AG04449 (cell line): ENCODE results near the gene CELSR1.

Source experiments
- CTCF ChIA-PET: fragments of 350-600 bp; formaldehyde crosslinking; extraction: SDS; loops from one replicate; lab custom pipeline; 2021; ENCODE audit warnings: antibody characterized with exemption; lab: Yijun Ruan, JAX
- POLR2A ChIA-PET: fragments of 400-600, 350-600 bp; formaldehyde crosslinking; extraction: SDS; loops from one replicate; lab custom pipeline; 2020; ENCODE audit warnings: antibody characterized with exemption, inconsistent platforms; lab: Yijun Ruan, JAX
- DNase-seq: peaks from one replicate; pipeline ENCODE4 v3.0.0-alpha.2; 2010; ENCODE audit warnings: low read depth, low spot score
- H3K4me3 ChIP-seq: 2 replicates; pipeline ENCODE4 v1.5.1; 2011; ENCODE audit warnings: low read depth, mild to moderate bottlenecking, control low read depth, low read length
- TF ChIP-seq, protein P1 (sequence below): IDR thresholded peaks from one replicate; pipeline ENCODE4 v1.5.1; 2011; ENCODE audit warnings: mild to moderate bottlenecking, moderate library complexity, low read length, control low read depth, inconsistent platforms; ENCODE audit not compliant: insufficient read depth; ENCODE audit errors: missing control alignments

Gene CELSR1

DNA sequence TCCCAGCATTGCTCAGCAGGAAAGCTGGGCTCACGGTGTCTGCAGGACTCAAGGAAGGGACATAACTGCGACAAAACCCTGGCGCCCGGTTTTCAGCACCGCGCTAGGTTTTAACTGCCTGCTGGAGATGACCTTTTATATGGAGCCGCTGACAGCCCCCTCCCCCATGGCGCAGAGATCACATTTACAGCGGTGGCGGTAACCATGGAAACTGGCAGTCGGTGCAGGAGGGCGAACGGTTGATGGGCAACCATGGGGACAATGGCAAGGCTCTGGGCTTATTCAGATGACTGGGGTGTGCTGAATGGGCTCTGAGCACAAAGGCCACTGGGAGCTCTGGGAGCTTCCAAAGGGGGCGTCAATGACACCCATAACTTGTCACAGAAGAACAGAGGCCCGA, 37.2 kb downstream of the CELSR1 start:
- POLR2A ChIA-PET: no interaction called here
- TF ChIP-seq, protein P1, sequence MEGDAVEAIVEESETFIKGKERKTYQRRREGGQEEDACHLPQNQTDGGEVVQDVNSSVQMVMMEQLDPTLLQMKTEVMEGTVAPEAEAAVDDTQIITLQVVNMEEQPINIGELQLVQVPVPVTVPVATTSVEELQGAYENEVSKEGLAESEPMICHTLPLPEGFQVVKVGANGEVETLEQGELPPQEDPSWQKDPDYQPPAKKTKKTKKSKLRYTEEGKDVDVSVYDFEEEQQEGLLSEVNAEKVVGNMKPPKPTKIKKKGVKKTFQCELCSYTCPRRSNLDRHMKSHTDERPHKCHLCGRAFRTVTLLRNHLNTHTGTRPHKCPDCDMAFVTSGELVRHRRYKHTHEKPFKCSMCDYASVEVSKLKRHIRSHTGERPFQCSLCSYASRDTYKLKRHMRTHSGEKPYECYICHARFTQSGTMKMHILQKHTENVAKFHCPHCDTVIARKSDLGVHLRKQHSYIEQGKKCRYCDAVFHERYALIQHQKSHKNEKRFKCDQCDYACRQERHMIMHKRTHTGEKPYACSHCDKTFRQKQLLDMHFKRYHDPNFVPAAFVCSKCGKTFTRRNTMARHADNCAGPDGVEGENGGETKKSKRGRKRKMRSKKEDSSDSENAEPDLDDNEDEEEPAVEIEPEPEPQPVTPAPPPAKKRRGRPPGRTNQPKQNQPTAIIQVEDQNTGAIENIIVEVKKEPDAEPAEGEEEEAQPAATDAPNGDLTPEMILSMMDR: no peak
- H3K4me3 ChIP-seq: no peak overlapping the region
- CTCF ChIA-PET: interaction anchor here (2.3 kb wide), 1 partner anchor 42 kb away, joined by 8 read pairs; no protein-coding TSS in a partner anchor
- no peak for DNase-seq

DNA sequence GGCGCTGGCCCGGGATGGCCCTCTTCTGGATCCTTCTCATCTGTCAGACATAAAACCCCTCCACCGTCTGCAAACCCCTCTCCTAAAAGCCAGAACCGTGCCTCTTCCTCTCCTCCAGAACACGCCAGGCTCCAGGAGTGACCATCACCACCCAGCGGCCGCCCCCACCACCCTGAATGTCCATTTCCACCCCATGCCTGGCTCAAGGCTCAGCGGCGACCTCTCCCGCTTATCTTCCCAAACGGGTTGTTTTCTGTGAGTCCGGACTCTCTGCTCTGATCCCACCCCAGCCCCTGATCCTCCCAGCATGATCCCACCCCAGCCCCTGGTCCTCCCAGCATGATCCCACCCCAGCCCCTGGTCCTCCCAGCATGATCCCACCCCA, 37.6 kb downstream of the CELSR1 start:
- CTCF ChIA-PET: interaction anchor here (0.9 kb wide), 1 partner anchor 132 kb away, joined by 4 read pairs; no protein-coding TSS in a partner anchor
- TF ChIP-seq, protein P1: no peak
- DNase-seq: no peak
- POLR2A ChIA-PET: no interaction called here
- no peak overlapping the region for H3K4me3 ChIP-seq

DNA sequence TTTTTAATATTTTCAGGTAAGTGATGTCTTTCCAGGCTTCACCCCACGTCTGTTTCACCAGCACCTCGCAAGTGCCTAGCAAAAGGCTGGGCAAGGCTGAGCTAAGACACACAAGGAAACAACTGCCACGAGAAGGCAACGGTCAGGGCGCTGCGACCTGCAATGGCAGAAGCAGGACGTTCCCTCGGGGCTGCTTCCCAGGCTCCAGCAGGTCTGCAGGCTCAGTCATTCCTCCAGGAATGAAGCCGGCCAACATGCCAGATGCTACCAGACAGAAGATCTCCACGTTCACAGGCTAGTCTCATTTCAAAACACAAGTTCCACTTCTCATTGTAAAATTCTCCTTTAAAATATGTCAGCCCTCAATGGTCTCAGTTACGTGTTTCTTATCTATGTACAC, 45.5 kb downstream of the CELSR1 start:
- ChIA-PET POLR2A (no interaction called here), CTCF (no interaction called here)
- H3K4me3 ChIP-seq: no peak overlapping the region
- TF ChIP-seq, protein P1: no peak
- DNase-seq: no peak

DNA sequence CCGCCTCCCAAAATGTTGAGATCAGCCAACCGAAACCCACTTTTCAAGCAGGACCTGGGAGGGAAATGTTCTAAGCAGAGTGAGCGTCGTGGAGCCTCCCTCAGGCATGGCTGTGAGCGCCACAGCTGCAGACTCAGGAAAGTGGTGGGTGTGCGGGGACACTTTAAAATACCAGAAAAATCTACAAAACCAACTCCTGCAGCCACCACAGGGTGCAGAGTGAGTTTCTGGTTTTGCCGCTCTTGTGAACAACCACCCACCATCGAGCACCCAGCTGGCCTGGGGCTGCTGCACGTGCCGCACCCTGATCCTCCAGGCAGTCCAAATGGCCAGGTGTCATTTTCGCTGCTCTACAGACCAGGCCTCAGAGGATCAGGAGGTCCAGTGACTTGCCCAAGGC, 46.9 kb downstream of the CELSR1 start:
- CTCF ChIA-PET: no interaction called here
- no peak for DNase-seq
- TF ChIP-seq, protein P1: no peak
- H3K4me3 ChIP-seq: no peak overlapping the region
- POLR2A ChIA-PET: no interaction called here

DNA sequence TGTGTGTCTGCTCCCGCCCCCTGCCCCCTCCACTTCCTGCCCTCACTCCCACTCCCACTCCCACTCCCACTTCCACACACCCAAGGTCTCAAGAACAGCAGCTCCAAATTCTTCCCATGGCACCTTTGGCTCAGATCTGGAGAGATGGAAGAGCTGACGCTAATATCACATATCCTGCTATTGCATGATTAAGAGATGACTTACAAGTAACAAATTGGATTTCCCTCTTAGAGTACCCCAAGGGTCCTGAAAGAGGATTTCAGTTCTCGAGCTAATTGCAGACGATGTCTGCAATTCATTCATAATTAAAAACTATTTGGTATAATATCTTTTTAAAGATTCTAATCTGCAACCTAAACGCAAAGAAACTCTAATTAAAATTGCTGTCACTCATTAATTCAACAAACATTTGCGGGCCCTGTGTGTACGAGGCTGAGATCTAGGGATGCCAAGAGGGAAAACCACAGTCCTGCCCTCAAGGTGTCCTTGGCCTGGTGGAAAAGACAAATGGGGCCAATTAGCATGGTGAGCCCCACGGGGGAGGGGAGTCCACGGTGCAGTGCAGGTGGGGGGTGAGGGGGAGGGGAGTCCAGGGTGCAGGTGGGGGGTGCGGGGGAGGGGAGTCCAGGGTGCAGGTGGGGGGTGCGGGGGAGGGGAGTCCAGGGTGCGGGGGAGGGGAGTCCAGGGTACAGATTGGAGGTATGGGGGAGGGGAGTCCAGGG, 50.3 kb downstream of the CELSR1 start:
- no peak for DNase-seq
- no peak overlapping the region for H3K4me3 ChIP-seq
- TF ChIP-seq, protein P1: no peak
- ChIA-PET CTCF (interaction anchor here (1.4 kb wide), 1 partner anchor 119 kb away, joined by 3 read pairs; no protein-coding TSS in a partner anchor), POLR2A (no interaction called here)

- CTCF ChIA-PET: interaction anchor here (0.9 to 1.5 kb wide), 3 partner anchors 9 to 117 kb away, joined by 3 to 4 read pairs (median 4); no protein-coding TSS in a partner anchor
- H3K4me3 ChIP-seq: no peak overlapping the region
- DNase-seq: no peak
- TF ChIP-seq, protein P1: no peak
- POLR2A ChIA-PET: no interaction called here
Measured at GRCh38 chr22:46484861-46485595, 52.4 kb downstream of the CELSR1 start.
